ENCODE data around the gene YBEY. TPM values are rescaled to one million over a fixed set of nuclear protein-coding genes. Genes with fewer than 3 reads are reported as not detected.

Gene YBEY
- total RNA-seq, 4 donors from 2014 or later = 5.3 to 32.6 (median 17.5) TPM

- Histone ChIP-seq H3K4me3 (no peak overlapping the region), H3K36me3 (peaks cover 0 to 97% (median 0%) of the 10 kb centered on the region in 3 donors), H3K27ac (no peak overlapping the region), H3K4me1 (no peaks in the 10 kb centered on the region), H3K27me3 (no peaks in the 10 kb centered on the region), H3K9me3 (no peaks in the 10 kb centered on the region)
- no peak for DNase-seq
- TF ChIP-seq, protein P1, sequence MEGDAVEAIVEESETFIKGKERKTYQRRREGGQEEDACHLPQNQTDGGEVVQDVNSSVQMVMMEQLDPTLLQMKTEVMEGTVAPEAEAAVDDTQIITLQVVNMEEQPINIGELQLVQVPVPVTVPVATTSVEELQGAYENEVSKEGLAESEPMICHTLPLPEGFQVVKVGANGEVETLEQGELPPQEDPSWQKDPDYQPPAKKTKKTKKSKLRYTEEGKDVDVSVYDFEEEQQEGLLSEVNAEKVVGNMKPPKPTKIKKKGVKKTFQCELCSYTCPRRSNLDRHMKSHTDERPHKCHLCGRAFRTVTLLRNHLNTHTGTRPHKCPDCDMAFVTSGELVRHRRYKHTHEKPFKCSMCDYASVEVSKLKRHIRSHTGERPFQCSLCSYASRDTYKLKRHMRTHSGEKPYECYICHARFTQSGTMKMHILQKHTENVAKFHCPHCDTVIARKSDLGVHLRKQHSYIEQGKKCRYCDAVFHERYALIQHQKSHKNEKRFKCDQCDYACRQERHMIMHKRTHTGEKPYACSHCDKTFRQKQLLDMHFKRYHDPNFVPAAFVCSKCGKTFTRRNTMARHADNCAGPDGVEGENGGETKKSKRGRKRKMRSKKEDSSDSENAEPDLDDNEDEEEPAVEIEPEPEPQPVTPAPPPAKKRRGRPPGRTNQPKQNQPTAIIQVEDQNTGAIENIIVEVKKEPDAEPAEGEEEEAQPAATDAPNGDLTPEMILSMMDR (IDR thresholded peaks at IDR 0.05) = no peak
- TF ChIP-seq POLR2A (IDR thresholded peaks at IDR 0.05) = no peak
Observed at GRCh38 chr21:46265736-46266525, 20.2 kb upstream of the YBEY start.

DNA sequence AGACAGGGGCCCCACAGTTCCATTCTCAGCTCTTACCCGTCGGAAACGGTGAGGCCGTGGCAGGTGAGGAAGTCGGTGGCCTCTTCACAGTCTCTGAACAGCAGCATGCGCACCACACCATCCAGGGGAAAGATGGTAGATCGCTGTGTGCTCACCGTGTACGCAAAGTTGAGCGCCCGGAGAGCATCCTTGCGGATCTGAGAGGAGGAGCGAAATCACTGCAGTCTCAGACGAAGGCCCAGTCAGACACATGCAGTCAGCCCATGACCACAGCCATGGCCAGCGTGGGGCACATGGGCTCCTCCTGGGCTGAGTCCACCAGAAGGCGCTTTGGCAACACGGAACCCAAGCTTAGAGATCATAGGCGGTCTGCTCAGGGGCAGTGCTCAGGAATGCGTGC lies 19.2 kb upstream of the YBEY start:
- no peaks in the 10 kb centered on the region for H3K4me1 ChIP-seq
- H3K9me3 ChIP-seq = no peaks in the 10 kb centered on the region
- H3K27ac ChIP-seq = no peak overlapping the region
- DNase-seq = no peak
- peaks cover 0 to 97% (median 0%) of the 10 kb centered on the region in 3 donors for H3K36me3 ChIP-seq
- TF ChIP-seq, protein P1 (IDR thresholded peaks at IDR 0.05) = no peak
- no peak for TF ChIP-seq POLR2A (IDR thresholded peaks at IDR 0.05)
- H3K27me3 ChIP-seq = no peaks in the 10 kb centered on the region
- H3K4me3 ChIP-seq = no peak overlapping the region

DNA sequence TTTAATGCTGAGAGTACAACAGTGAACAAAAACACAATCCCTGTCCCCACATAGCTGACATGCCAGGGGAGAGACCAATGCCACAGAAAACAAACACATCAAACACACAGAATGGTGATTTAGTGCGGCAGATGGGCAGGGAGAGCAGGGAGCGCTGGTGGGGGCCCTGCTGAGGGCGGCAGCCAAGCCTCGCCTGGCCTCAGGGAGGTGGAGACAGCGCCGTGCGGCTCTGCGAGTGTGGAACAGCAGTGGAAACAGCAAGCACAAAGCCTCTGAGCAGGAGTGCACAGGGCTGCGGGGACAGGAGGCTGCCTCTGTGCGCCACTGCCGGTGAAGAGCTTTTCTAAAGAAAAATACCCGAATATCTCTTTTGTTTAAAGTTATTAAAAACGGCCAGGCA lies 17.8 kb upstream of the YBEY start:
- no peak for DNase-seq
- Histone ChIP-seq H3K27ac (no peak overlapping the region), H3K4me1 (no peaks in the 10 kb centered on the region), H3K4me3 (no peak overlapping the region), H3K36me3 (peaks cover 0 to 100% (median 0%) of the 10 kb centered on the region in 3 donors), H3K27me3 (no peaks in the 10 kb centered on the region), H3K9me3 (no peaks in the 10 kb centered on the region)
- TF ChIP-seq, protein P1 (IDR thresholded peaks at IDR 0.05) = no peak
- TF ChIP-seq POLR2A (IDR thresholded peaks at IDR 0.05) = no peak

GRCh38 chr21:46269466-46269865 lies 16.7 kb upstream of the YBEY start:
- TF ChIP-seq, protein P1 (IDR thresholded peaks at IDR 0.05) = no peak
- no peak for TF ChIP-seq POLR2A (IDR thresholded peaks at IDR 0.05)
- Histone ChIP-seq H3K27ac (no peak overlapping the region), H3K4me3 (no peak overlapping the region), H3K9me3 (no peaks in the 10 kb centered on the region), H3K36me3 (peaks cover 0 to 100% (median 0%) of the 10 kb centered on the region in 3 donors), H3K27me3 (no peaks in the 10 kb centered on the region), H3K4me1 (no peaks in the 10 kb centered on the region)
- no peak for DNase-seq

DNA sequence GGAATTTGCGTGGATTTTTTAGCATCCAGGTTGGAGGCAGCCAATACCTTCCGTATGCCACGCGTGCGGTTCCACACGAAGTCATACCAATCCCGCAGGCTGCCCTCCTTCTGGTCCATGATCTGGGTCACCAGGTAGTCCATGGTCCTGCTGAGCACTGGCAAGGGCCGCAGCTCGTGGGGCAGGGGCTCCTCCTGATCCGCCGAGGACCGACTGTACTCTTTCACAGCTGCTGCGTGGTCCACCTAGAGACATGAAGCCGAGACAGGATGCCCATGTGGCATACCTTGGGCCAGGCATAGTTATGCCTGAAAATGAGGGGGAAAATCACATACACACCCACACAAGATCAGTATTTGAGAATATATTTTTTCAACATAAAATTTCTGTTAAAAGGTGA lies 12.8 kb upstream of the YBEY start:
- Histone ChIP-seq H3K27ac (no peak overlapping the region), H3K4me3 (no peak overlapping the region), H3K36me3 (peaks cover 0 to 99% (median 0%) of the 10 kb centered on the region in 3 donors), H3K27me3 (no peaks in the 10 kb centered on the region), H3K9me3 (no peaks in the 10 kb centered on the region), H3K4me1 (no peaks in the 10 kb centered on the region)
- no peak for DNase-seq
- TF ChIP-seq POLR2A (IDR thresholded peaks at IDR 0.05) = no peak
- TF ChIP-seq, protein P1 (IDR thresholded peaks at IDR 0.05) = no peak

Measured in Peyer's patch (tissue), 4 donors.